Right ventricle myocardium inferior (tissue), 1 donor: ENCODE results near the gene SPTBN1. TPM values are rescaled to one million over a fixed set of nuclear protein-coding genes. Genes with fewer than 3 reads are reported as not detected.
A peak's percentile ranks its signal among the peaks of the same experiment; 100 is the strongest.

Experiments
- ATAC-seq: fragments of 200-7000 bp; cut with Tn5 transposase; one replicate; pipeline ENCODE4 v1.9.1; 2020; ENCODE audit warnings: mild to moderate bottlenecking, moderate library complexity
- DNase-seq: peaks from one replicate; pipeline ENCODE4 v3.0.0; 2021; ENCODE audit errors: missing footprints
- intact Hi-C: fragments of 100-400 bp; cut with DNase I; formaldehyde crosslinking; loops from one replicate; pipeline ENCODE4 v1.11.0; 2022
- total RNA-seq: library from RNA; stranded (reverse); fragmentation: NEBNext Ultra II Directional; extraction: Animal tissue kit (Norgen Biotek cat#: 25700); gene quantifications from one replicate; pipeline ENCODE4 v1.2.1, GENCODE V29; 2021
- donor health status: DM: no; HTN: yes; CAD: no; lungs with severe emphysema.

The SPTBN1 gene
- total RNA-seq, 1 donor from 2014 or later, result 439 TPM

- DNase-seq (no peak), ATAC-seq (no peak)
- intact Hi-C loops, result no loop called here
These were observed 78.1 kb downstream of the SPTBN1 start for GRCh38 chr2:54534221-54534620.

GRCh38 chr2:54534625-54535024 is 78.5 kb downstream of the SPTBN1 start:
- intact Hi-C loops, result no loop called here
- ATAC-seq (no peak), DNase-seq (no peak)

- peak; percentile 24 for ATAC-seq
- peak; percentile 83 for DNase-seq
These were observed 79.6 kb downstream of the SPTBN1 start for GRCh38 chr2:54535599-54536195.

GRCh38 chr2:54536720-54537119 is 80.6 kb downstream of the SPTBN1 start:
- intact Hi-C loops, result no loop called here
- DNase-seq, result no peak
- ATAC-seq, result no peak

More at GRCh38 chr2:54535599-54536195, 79.6 kb downstream of the SPTBN1 start:
- intact Hi-C loops, result no loop called here

- no peak for ATAC-seq
- intact Hi-C loops, result no loop called here
- DNase-seq, result no peak
These were observed 82.4 kb downstream of the SPTBN1 start for GRCh38 chr2:54538537-54538936.

- no peak for ATAC-seq
These were observed 83.6 kb downstream of the SPTBN1 start for GRCh38 chr2:54539683-54540082.

GRCh38 chr2:54540194-54540593 is 84.1 kb downstream of the SPTBN1 start:
- intact Hi-C loops, result no loop called here
- ATAC-seq (no peak), DNase-seq (no peak)

More at GRCh38 chr2:54539683-54540082, 83.6 kb downstream of the SPTBN1 start:
- intact Hi-C loops, result no loop called here
- no peak for DNase-seq

GRCh38 chr2:54541995-54542394 is 85.9 kb downstream of the SPTBN1 start:
- intact Hi-C loops, result no loop called here
- DNase-seq (no peak), ATAC-seq (no peak)

- intact Hi-C loops, result no loop called here
These were observed 87.7 kb downstream of the SPTBN1 start for GRCh38 chr2:54543733-54544396.

GRCh38 chr2:54545702-54546450 is 89.7 kb downstream of the SPTBN1 start:
- DNase-seq (no peak), ATAC-seq (no peak)
- intact Hi-C loops, result no loop called here

More at GRCh38 chr2:54543733-54544396, 87.7 kb downstream of the SPTBN1 start:
- no peak for DNase-seq
- ATAC-seq, result no peak

GRCh38 chr2:54546518-54546917 is 90.4 kb downstream of the SPTBN1 start:
- no peak for ATAC-seq
- DNase-seq, result no peak
- intact Hi-C loops, result no loop called here

GRCh38 chr2:54546923-54547720 is 91.0 kb downstream of the SPTBN1 start:
- intact Hi-C loops, result no loop called here
- no peak for DNase-seq
- no peak for ATAC-seq

- intact Hi-C loops, result no loop called here
- peak; percentile 21 for ATAC-seq
- no peak for DNase-seq
These were observed 93.3 kb downstream of the SPTBN1 start for GRCh38 chr2:54549430-54549829.

GRCh38 chr2:54549917-54550518 is 93.9 kb downstream of the SPTBN1 start:
- ATAC-seq, result peak; percentile 26
- DNase-seq, result no peak
- intact Hi-C loops, result no loop called here

- intact Hi-C loops, result no loop called here
- peak; percentile 18 for ATAC-seq
These were observed 94.4 kb downstream of the SPTBN1 start for GRCh38 chr2:54550547-54550946.

GRCh38 chr2:54551123-54551756 is 95.1 kb downstream of the SPTBN1 start:
- intact Hi-C loops, result no loop called here
- no peak for ATAC-seq
- peak; percentile 53 for DNase-seq

More at GRCh38 chr2:54550547-54550946, 94.4 kb downstream of the SPTBN1 start:
- no peak for DNase-seq

- intact Hi-C loops, result no loop called here
- ATAC-seq (no peak), DNase-seq (no peak)
These were observed 96.9 kb downstream of the SPTBN1 start for GRCh38 chr2:54553075-54553474.

GRCh38 chr2:54553775-54554174 is 97.6 kb downstream of the SPTBN1 start:
- intact Hi-C loops, result no loop called here
- no peak for ATAC-seq
- DNase-seq, result no peak
